HTERT RPE-1 (cell line): Measurements from ENCODE around the gene NFKB1.

ENCODE experiments used
- in situ Hi-C: fragments of 300-500 bp; cut with MboI; formaldehyde crosslinking; loops from 4 replicates; pipeline ENCODE4 v1.14.3; 2020; ENCODE audit warnings: low sequenced_read_pairs

NFKB1 gene

GRCh38 chr4:102497986-102498385 is 3.2 kb upstream of the NFKB1 start:
- in situ Hi-C loops: no loop called here

DNA sequence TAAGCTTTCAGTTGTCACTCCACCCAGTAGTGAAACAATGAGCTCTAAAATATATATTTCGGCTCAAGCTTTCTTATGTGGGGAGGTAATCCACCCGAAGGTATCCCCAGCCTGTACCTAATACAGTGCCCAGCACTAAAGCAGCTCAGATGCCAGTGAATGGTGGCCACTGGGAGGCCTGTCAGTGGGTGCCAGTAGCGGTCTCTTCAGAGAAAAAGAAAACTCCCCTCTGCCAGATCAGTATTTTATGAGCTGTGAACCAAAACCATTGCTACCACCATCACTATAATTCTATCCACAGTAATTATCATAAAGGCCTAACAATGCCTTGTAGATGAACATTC is 835 bp upstream of the NFKB1 start:
- in situ Hi-C loops: no loop called here

DNA sequence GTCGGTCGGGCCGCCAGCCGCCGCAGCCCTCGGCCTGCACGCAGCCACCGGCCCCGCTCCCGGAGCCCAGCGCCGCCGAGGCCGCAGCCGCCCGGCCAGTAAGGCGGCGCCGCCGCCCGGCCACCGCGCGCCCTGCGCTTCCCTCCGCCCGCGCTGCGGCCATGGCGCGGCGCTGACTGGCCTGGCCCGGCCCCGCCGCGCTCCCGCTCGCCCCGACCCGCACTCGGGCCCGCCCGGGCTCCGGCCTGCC is 213 bp downstream of the NFKB1 start:
- in situ Hi-C loops: no loop called here

- in situ Hi-C loops: no loop called here
These were observed 1.3 kb downstream of the NFKB1 start for GRCh38 chr4:102502543-102502818.

GRCh38 chr4:102503301-102503746 is 2.2 kb downstream of the NFKB1 start:
- in situ Hi-C loops: no loop called here

- in situ Hi-C loops: no loop called here
These were observed 3.0 kb downstream of the NFKB1 start for GRCh38 chr4:102503831-102504786.

- in situ Hi-C loops: no loop called here
These were observed 3.8 kb downstream of the NFKB1 start for GRCh38 chr4:102504941-102505340.

DNA sequence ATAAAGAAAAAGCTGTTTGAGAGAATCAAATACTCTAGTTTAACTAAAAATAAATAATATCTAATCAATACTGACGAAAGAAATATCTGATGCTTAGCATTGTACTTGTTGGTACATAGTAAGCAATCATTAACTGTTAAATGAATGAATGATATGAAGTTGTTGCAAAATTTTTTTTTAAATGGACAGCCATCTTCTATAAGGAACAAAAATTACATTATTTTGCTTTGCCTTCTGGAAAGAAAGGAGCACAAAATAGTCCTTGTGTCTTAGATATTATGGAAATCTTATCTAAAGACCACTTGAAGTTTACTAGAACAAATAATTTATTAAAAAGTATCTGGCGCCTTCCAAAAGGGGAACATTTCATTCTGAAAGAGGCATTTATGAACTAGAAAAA is 4.5 kb downstream of the NFKB1 start:
- in situ Hi-C loops: no loop called here

- in situ Hi-C loops: no loop called here
These were observed 5.4 kb downstream of the NFKB1 start for GRCh38 chr4:102506523-102506922.

DNA sequence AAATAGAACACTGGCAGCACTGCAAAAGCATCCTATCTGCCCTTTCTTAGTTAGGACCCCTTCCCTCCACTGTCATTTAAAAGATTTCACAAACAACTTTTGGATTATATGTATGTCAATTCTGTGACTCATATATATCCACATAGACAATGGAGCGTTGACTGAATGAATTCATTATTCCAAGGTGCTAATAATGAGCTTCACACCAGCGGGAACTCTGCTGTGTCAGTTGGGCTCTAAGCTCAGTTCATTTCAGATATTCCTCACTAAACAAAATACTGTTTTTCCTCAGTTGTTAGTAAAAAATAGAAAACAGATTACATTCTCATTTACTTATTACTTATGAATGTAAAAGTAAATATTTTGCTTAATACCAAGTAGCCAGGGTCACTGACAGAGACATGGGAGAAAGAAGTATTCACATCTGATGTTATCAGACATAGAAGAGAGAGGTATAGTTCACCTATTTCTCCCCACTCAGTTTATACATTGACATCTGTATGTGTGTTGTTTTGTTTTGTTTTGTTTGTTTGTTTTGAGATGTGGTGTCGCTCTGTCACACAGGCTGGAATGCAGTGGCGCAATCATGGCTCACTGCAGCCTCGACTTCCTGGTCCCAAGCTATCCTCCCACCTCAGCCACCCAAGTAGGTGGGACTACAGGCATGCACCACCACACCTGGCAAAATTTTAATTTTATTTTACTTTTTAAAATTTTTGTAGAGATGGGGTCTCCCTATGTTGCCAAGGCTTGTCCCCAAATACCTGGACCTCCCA is 10.9 kb downstream of the NFKB1 start:
- in situ Hi-C loops: no loop called here

DNA sequence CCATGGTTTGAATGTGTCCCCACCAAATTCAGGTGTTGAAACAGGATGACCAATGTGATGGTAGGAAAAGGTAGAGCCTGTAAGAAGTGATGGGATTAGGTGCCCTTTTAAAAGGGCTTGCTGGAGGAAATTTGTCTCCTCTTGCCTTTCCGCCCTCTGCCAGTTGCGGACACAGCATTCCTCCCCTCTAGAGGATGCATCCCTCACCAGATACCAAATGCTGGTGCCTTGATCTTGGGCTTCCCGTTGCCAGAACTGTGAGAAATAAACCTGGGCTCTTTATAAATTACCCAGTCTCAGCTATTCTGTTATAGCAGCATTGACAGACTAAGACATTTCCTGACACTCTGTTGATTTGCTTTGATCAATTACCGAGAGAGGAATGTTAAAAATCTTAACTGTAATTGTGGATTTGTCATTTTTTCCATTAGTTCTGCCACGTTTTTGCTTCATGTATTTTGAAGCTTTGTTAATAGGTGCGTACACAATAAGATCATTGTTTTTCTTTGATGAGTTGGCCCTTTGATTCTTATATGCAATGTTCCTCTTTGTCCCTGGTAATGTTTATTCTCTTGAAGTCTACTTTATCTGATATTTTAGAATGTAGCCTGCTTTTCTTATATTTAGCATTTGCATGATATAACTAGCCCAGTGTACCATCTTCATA is 13.3 kb downstream of the NFKB1 start:
- in situ Hi-C loops: no loop called here

DNA sequence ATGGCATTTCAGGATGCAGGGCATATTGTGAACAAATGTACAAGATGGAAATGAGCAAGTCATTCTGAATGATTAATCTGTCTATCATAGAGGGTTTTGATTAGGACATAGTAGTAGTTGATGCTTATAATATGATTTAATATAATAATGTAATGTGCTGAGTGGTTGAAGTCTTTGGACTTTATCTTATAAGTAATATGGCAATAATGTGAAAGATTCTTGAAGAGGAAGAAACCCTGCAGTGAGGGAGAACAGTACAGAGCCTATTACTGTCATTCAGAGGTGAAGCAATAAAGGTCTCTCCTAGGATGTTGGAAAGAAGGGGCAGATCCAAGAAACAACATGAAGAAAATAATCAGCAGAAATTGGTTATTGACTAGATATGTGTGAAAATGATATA is 16.6 kb downstream of the NFKB1 start:
- in situ Hi-C loops: no loop called here

- in situ Hi-C loops: no loop called here
These were observed 17.6 kb downstream of the NFKB1 start for GRCh38 chr4:102518703-102519131.

DNA sequence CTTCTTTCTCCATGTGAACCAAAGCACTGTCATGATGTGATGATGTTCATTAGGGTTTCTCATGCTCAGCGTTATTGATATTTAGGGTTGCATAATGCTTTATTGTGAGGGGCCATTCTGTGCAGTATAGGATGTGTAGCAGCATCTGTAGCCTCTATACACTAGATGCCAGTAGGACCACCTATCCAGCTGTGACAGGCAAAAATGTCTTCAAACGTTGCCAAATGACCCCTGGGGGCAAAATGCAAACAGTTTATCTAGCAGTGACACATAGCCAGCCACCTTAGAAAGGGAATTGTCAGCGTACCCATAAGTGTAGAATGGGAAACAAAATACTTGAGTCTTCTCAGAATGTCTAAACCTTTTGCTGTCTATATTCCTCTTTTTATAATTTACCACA is 18.8 kb downstream of the NFKB1 start:
- in situ Hi-C loops: no loop called here

DNA sequence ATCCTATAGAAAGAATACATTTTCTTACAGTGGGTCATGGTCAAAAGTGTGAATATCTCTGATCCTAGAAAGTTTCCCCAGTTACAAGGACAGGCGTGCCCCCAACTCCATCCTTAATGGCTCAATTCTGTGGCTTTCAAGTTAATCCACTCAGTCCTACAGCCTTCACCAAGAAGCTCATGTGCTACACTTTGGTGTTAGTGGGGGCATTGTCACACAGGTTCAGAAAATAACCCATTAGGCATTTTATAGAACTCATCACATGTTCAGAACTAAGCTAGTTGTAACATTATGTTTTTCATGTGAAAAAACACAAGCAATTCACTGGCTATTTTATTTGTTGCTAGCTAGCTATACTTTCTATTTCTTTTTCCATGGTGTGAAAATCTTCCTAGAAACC is 20.4 kb downstream of the NFKB1 start:
- in situ Hi-C loops: no loop called here

GRCh38 chr4:102522031-102522440 is 20.9 kb downstream of the NFKB1 start:
- in situ Hi-C loops: no loop called here

- in situ Hi-C loops: no loop called here
These were observed 23.5 kb downstream of the NFKB1 start for GRCh38 chr4:102524691-102525090.

- in situ Hi-C loops: no loop called here
These were observed 23.9 kb downstream of the NFKB1 start for GRCh38 chr4:102525097-102525496.

- in situ Hi-C loops: no loop called here
These were observed 24.3 kb downstream of the NFKB1 start for GRCh38 chr4:102525504-102525903.

DNA sequence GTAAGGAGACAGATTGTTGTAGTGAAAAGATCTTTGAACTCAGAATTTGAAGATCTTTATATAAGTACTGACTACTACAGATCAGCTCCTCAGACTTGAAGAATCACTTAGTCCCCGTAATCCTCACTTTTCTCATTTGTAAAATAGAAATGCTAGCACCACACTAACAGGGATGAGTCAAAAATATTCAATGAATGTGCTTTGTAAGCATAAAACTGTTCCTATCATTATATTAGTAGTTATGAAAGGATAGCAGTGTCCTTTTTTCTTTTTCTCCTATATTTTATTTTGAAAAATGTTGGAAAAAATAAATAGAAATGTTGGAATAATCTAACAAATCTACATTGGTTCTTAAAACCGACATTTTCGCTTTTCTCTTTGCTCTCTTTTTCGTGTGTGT is 25.4 kb downstream of the NFKB1 start:
- in situ Hi-C loops: no loop called here

DNA sequence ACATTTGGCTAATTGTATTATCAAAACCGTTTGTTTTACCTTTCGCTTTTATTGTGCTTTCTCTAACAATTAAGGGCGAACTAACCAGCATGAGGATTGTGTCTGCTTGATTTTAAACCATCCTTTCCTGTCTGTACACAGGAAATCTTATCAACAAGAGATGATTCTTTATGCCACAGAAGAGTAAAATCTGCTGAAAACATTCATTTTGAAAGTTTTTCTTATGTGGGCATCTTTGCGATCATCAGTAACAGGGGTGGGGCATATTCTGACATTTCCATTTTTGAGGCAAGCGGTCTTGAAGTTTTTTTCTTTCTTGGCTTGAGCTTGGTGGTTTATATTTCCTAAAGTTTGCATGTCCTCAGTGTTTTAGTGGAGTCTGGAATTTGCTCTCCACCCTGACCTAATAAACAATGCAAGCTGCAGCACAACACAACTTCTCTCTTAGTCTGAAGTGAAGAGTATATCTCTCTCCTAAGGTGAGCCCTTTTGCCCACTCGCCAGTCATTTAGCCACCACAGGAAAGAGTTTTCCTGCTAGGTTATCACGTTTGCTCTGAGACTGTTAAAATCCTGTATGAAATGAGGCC is 26.6 kb downstream of the NFKB1 start:
- in situ Hi-C loops: no loop called here

DNA sequence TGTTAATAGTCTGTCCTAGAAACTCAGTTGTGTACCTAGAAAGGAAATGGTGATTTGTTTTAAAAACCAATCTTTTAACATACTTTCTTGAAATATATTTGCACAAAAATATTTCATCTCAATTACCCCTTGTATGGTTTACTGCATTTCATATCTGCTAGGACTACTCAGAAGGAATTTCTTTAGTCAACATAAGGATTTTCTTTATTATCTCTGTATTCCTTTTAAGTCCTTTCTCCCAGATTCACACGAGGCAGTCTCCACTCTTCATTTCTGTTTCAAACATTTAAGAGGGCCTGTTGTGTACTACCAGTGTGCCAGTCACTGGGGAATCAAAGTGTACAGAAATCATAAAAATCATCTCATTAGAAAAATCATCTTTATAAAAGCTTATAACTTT is 28.8 kb downstream of the NFKB1 start:
- in situ Hi-C loops: no loop called here
